GM12874 (cell line): ENCODE data around the gene CRYGN.

Source experiments
- CTCF ChIP-seq: IDR thresholded peaks from 2 replicates; pipeline ENCODE4 v1.5.1; 2011; ENCODE audit warnings: low read depth, mild to moderate bottlenecking, control low read depth, low read length, moderate library complexity; ENCODE audit not compliant: insufficient read depth

Gene CRYGN

DNA sequence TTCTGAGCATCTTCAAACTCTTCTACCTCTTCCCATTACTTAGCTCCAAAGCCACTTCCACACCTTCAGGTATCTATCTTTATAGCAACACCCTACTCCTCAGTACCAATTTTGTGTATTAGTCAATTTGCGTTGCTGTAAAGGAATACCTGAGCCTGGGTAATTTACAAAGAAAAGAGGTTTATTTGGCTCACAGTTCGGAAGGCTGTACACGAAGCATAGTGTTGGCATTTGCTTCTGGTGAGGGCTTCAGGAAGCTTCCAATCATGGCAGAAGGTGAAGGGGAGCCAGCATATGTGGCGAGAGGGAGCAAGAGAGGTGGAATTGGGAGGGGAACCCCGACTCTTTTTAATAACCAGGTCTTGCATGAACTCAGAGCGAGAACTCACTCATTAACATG lies 17.6 kb upstream of the CRYGN start:
- no peak for TF ChIP-seq CTCF

GRCh38 chr7:151456782-151457181 lies 16.8 kb upstream of the CRYGN start:
- TF ChIP-seq CTCF, result no peak

GRCh38 chr7:151456276-151456675 lies 16.3 kb upstream of the CRYGN start:
- TF ChIP-seq CTCF, result no peak

GRCh38 chr7:151455690-151456089 lies 15.7 kb upstream of the CRYGN start:
- no peak for TF ChIP-seq CTCF

- TF ChIP-seq CTCF, result no peak
These were observed 15.1 kb upstream of the CRYGN start for GRCh38 chr7:151454932-151455530.

DNA sequence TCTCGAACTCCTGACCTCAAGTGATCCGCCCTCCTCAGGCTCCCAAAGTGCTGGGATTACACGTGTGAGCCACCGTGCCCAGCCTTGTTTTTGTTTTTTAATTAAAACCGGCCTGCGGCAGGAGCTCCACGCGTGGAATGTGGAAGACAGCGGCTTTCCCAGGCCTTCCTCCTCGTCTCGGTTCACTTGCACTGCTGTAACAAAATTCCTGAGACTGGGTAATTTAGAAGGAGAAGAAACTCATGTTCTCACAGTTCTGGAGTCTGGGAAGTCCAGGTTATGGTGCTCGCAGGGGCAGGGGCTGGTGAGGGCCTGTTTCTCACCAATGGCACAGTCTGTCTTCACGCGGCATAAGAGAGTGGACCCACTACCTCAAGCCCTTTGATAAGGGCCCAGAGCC lies 14.4 kb upstream of the CRYGN start:
- TF ChIP-seq CTCF, result no peak

DNA sequence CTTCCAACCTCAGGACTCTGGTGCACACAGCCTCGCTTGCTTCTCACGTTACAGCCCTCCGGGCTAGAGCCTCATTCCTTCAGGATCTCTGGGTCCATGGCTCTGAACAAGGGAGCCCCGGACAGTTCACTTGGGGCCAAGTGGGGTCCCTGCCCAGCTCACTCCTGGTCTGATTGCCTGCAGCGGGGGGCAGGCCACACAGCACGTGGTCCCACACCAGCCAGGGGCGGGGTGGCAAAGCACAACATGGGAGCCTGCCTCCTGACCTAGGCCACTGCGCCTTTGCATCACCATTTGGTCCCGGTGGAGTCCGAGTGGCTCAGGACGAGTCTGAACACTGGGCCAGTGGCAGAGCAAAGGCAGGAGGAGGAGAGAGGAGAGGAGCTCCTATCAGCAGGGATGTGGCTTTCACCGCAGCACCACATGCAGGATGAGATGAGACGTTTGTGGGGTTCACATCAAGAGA lies 13.4 kb upstream of the CRYGN start:
- TF ChIP-seq CTCF, result no peak
